Lower leg skin (tissue), 4 donors: Measurements from ENCODE around the gene GPC1. TPM values are rescaled to one million over a fixed set of nuclear protein-coding genes. Genes with fewer than 3 reads are reported as not detected.

ENCODE experiments used
- DNase-seq, 2 donors: peaks; one replicate each; pipeline ENCODE4 v3.0.0-alpha.2; 2019; ENCODE audit warnings: low spot score in 2 of 2
- H3K4me3 ChIP-seq: fragments of 200-600 bp; sonication (generic); 2 replicates; pipeline ENCODE4 v1.5.1; 2017; ENCODE audit warnings: mild to moderate bottlenecking, low read depth; ENCODE audit not compliant: poor library complexity, severe bottlenecking
- CTCF ChIP-seq, 3 donors: fragments of 450-650 bp; IDR thresholded peaks; one replicate each; pipeline ENCODE4 v1.5.1; 2016; ENCODE audit warnings: antibody characterized with exemption in 3 of 3, mild to moderate bottlenecking in 3 of 3, moderate library complexity in 2 of 3
- POLR2A ChIP-seq, 2 donors: fragments of 450-650 bp; IDR thresholded peaks; one replicate each; pipeline ENCODE4 v1.6.1; 2016 to 2017; ENCODE audit warnings: antibody characterized with exemption in 2 of 2, mild to moderate bottlenecking in 1 of 2, moderate library complexity in 1 of 2
- whole genome bisulfite sequencing, 2 donors: methylation state at CpG; one replicate each; pipeline ENCODE4 v1.1.5; 2018; 5-methylcytosine and 5-hydroxymethylcytosine counted together
- intact Hi-C: fragments of 100-400 bp; cut with DNase I; formaldehyde crosslinking; loops from one replicate; pipeline ENCODE4 v1.15.0; 2023; ENCODE audit warnings: low total_unique reads
- total RNA-seq, 4 donors: library from RNA; depleted of rRNA; stranded (reverse); fragments of >200 nt; gene quantifications; one replicate each; pipeline ENCODE4 v1.1.0, GENCODE V29; 2016

Gene GPC1
- total RNA-seq, 4 donors from 2014 or later: 87.6 to 145 (median 114) TPM

- intact Hi-C loops: no loop called here
- WGBS, 2 donors: 36 to 47% methylated on average over 15 to 16 of the region's 17 CpGs
- no peak overlapping the region for H3K4me3 ChIP-seq
- no peak for TF ChIP-seq POLR2A (IDR thresholded peaks at IDR 0.05)
- TF ChIP-seq CTCF (IDR thresholded peaks at IDR 0.05): no peak
- DNase-seq: no peak
Observed at GRCh38 chr2:240443891-240444301, 8.4 kb downstream of the GPC1 start.

GRCh38 chr2:240444464-240444863, 9.0 kb downstream of the GPC1 start:
- intact Hi-C loops: no loop called here
- no peak for DNase-seq
- no peak for TF ChIP-seq POLR2A (IDR thresholded peaks at IDR 0.05)
- no peak for TF ChIP-seq CTCF (IDR thresholded peaks at IDR 0.05)
- no peak overlapping the region for H3K4me3 ChIP-seq
- 82 to 87% methylated on average over 14 of the region's 16 CpGs for WGBS, 2 donors

GRCh38 chr2:240445961-240446663, 10.6 kb downstream of the GPC1 start:
- H3K4me3 ChIP-seq: no peak overlapping the region
- TF ChIP-seq CTCF (IDR thresholded peaks at IDR 0.05) (no peak), POLR2A (IDR thresholded peaks at IDR 0.05) (no peak)
- no peak for DNase-seq
- intact Hi-C loops: no loop called here
- 78 to 88% methylated on average over 18 to 24 of the region's 24 CpGs for WGBS, 2 donors

GRCh38 chr2:240446664-240447175, 11.3 kb downstream of the GPC1 start:
- TF ChIP-seq CTCF (IDR thresholded peaks at IDR 0.05) (no peak), POLR2A (IDR thresholded peaks at IDR 0.05) (no peak)
- 71 to 84% methylated on average over 8 to 11 of the region's 12 CpGs for WGBS, 2 donors
- intact Hi-C loops: no loop called here
- DNase-seq: no peak
- no peak overlapping the region for H3K4me3 ChIP-seq

GRCh38 chr2:240447331-240447730, 11.9 kb downstream of the GPC1 start:
- TF ChIP-seq POLR2A (IDR thresholded peaks at IDR 0.05): no peak
- TF ChIP-seq CTCF (IDR thresholded peaks at IDR 0.05): no peak
- no peak for DNase-seq
- H3K4me3 ChIP-seq: no peak overlapping the region
- WGBS, 2 donors: 56 to 57% methylated on average over 15 to 16 of the region's 22 CpGs
- intact Hi-C loops: no loop called here

GRCh38 chr2:240447934-240448333, 12.5 kb downstream of the GPC1 start:
- no peak for DNase-seq
- no peak overlapping the region for H3K4me3 ChIP-seq
- TF ChIP-seq CTCF (IDR thresholded peaks at IDR 0.05) (no peak), POLR2A (IDR thresholded peaks at IDR 0.05) (no peak)
- 52 to 54% methylated on average over 15 of the region's 15 CpGs for WGBS, 2 donors
- intact Hi-C loops: no loop called here
